OCI-LY7 (cell line): ENCODE results near the gene CRYL1.

Source experiments
- CTCF ChIP-seq: fragments of 200-600 bp; sonication (generic); conservative IDR thresholded peaks from 2 replicates; pipeline ENCODE4 v1.5.1; 2014; ENCODE audit warnings: mild to moderate bottlenecking, antibody characterized with exemption, low read length, moderate library complexity, mixed read lengths
- EZH2phosphoT487 ChIP-seq: fragments of 200-600 bp; sonication (generic); IDR thresholded peaks from 2 replicates; pipeline ENCODE4 v1.6.1; 2018; ENCODE audit warnings: low read depth, borderline replicate concordance, mild to moderate bottlenecking, mixed run types, antibody characterized with exemption, low read length, moderate library complexity, mixed read lengths

DNA sequence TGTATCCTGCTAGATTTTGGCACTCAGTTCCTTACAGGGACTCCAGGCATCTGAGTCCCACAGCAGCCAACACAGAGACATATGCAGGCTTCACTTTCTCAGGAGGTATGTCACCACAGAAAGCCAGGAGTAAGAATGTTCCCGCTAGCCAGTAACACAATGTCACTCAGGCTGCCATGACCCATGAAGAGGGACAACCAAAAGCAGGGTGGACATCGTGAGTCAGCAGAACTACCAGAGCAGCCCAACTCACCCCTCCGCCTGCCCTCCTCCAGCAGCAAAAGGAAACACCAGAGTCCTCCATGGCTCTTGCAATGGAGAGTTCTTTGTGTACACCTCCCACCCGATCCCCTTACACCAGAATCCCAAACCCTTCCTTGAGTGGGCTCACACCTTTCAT is 95.4 kb downstream of the CRYL1 start:
- TF ChIP-seq CTCF, result no peak
- no peak for TF ChIP-seq EZH2phosphoT487
